GM19324 (cell line): ENCODE results near the gene FTSJ3.
"Not testable (repeated sequence)": the region's sequence is repeated elsewhere in the genome, so short reads cannot be mapped to it uniquely, and the experiment has no call there.

Source experiments
- ATAC-seq: cut with Tn5 transposase; IDR thresholded peaks from one replicate; pipeline ENCODE4 v1.9.1; 2021; ENCODE audit warnings: mild to moderate bottlenecking, moderate library complexity; ENCODE audit not compliant: unreplicated experiment, low FRiP score

FTSJ3 gene

GRCh38 chr17:63827002-63827800, at the start of gene FTSJ3, which contains the start of gene PSMC5:
FTSJ3 (minus strand) TSS chr17:63827663; CDS start chr17:63826902, 761 bp downstream.
PSMC5 (plus strand) TSS chr17:63827431; CDS start chr17:63827491, 60 bp downstream.
- peak; percentile 93 for ATAC-seq

GRCh38 chr17:63874693-63875092, 47.2 kb upstream of the FTSJ3 start:
- ATAC-seq: not testable (repeated sequence)

GRCh38 chr17:63874061-63874626, 46.7 kb upstream of the FTSJ3 start:
- not testable (repeated sequence) for ATAC-seq

- ATAC-seq: not testable (repeated sequence)
These were observed 46.1 kb upstream of the FTSJ3 start, which contains the start of gene CSH2 for GRCh38 chr17:63873577-63873976. CSH2 (minus strand) TSS chr17:63873677; CDS start chr17:63873614, 63 bp downstream.

- ATAC-seq: not testable (repeated sequence)
These were observed 44.3 kb upstream of the FTSJ3 start for GRCh38 chr17:63871646-63872365.

GRCh38 chr17:63870292-63870665, 42.8 kb upstream of the FTSJ3 start:
- not testable (repeated sequence) for ATAC-seq

GRCh38 chr17:63869491-63870291, 42.2 kb upstream of the FTSJ3 start:
- not testable (repeated sequence) for ATAC-seq

- not testable (repeated sequence) for ATAC-seq
These were observed 39.2 kb upstream of the FTSJ3 start for GRCh38 chr17:63866625-63867024.

- no peak for ATAC-seq
These were observed 31.8 kb upstream of the FTSJ3 start for GRCh38 chr17:63859257-63859656.

- not testable (repeated sequence) for ATAC-seq
These were observed 29.0 kb upstream of the FTSJ3 start for GRCh38 chr17:63856425-63856824.

GRCh38 chr17:63855185-63855584, 27.7 kb upstream of the FTSJ3 start:
- ATAC-seq: no peak

GRCh38 chr17:63854709-63855108, 27.2 kb upstream of the FTSJ3 start:
- ATAC-seq: no peak

- ATAC-seq: no peak
These were observed 25.8 kb upstream of the FTSJ3 start for GRCh38 chr17:63853260-63853659.

- ATAC-seq: no peak
These were observed 22.9 kb upstream of the FTSJ3 start for GRCh38 chr17:63850401-63850800.

- peak; percentile 68 for ATAC-seq
These were observed 21.6 kb upstream of the FTSJ3 start for GRCh38 chr17:63848834-63849689.

- no peak for ATAC-seq
These were observed 20.2 kb upstream of the FTSJ3 start for GRCh38 chr17:63847525-63848249.

- ATAC-seq: no peak
These were observed 18.0 kb upstream of the FTSJ3 start for GRCh38 chr17:63845509-63845908.

- ATAC-seq: no peak
These were observed 16.6 kb upstream of the FTSJ3 start for GRCh38 chr17:63843910-63844677.
